ENCODE results near the gene RBM33.

RBM33 gene

DNA sequence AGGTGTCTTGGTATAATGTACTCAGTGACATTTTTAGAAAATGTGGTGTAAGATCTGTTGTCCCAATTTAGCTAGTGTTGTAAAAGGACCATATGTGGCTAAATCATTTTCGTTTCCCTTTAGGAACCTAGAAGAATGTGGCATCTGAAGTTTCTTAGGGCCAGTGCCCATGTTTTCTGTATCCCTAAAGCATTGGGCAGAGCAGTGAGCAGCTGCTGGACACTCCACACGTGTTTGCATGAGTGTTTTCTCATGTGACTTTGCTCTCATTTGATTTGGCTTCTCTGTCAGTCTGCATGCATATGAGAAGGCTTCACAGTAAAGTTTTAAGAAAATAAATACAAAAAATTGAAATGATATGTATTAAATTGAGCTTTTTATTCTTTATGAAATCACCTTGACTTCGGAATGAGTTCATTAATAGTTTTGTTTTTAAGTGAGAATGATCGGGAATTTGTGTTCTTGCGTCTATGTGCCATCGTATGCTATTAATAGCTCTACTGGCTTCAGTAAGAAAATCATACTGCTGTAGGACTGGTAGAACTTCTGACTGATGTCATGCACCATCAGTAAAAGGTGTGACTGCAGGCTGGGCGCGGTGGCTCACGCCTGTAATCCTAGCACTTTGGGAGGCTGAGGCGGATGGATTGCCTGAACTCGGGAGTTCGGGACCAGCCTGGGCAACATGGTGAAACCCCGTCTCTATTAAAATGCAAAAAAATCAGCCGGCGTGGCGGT, 61.3 kb downstream of the RBM33 start:
- no peaks in the 10 kb centered on the region for H3K27me3 ChIP-seq (ENCODE audit: insufficient read depth, insufficient read length)
- H3K36me3 ChIP-seq (ENCODE audit: insufficient read depth, insufficient read length, low read length), result peaks cover 68% of the 10 kb centered on the region
- DNase-seq (ENCODE audit: low read depth, low spot score), result no peak

GRCh38 chr7:155706376-155706775, 61.9 kb downstream of the RBM33 start:
- no peak for DNase-seq (ENCODE audit: low read depth, low spot score)
- Histone ChIP-seq H3K27me3 (ENCODE audit: insufficient read depth, insufficient read length) (no peaks in the 10 kb centered on the region), H3K9ac (ENCODE audit: insufficient read length, low read depth) (no peak overlapping the region), H3K36me3 (ENCODE audit: insufficient read depth, insufficient read length, low read length) (peaks cover 68% of the 10 kb centered on the region), H3K4me1 (ENCODE audit: insufficient read depth, insufficient read length) (no peaks in the 10 kb centered on the region), H3K9me3 (ENCODE audit: insufficient read depth, low read length) (no peaks in the 10 kb centered on the region), H3K4me3 (ENCODE audit: insufficient read length, low read depth) (no peak overlapping the region)
- TF ChIP-seq SUZ12 (IDR thresholded peaks at IDR 0.05; ENCODE audit: extremely low read depth, insufficient read depth, insufficient read length), result no peak
- no peak for TF ChIP-seq YY1 (IDR thresholded peaks at IDR 0.05; ENCODE audit: insufficient read depth, insufficient read length)
- no peak for TF ChIP-seq ZNF274 (IDR thresholded peaks at IDR 0.05; ENCODE audit: low read depth, low read length)

More for the DNA sequence above, 61.3 kb downstream of the RBM33 start:
- no peak for TF ChIP-seq ZNF274 (IDR thresholded peaks at IDR 0.05; ENCODE audit: low read depth, low read length)
- TF ChIP-seq SUZ12 (IDR thresholded peaks at IDR 0.05; ENCODE audit: extremely low read depth, insufficient read depth, insufficient read length), result no peak
- no peak for TF ChIP-seq YY1 (IDR thresholded peaks at IDR 0.05; ENCODE audit: insufficient read depth, insufficient read length)
- Histone ChIP-seq H3K9me3 (ENCODE audit: insufficient read depth, low read length) (no peaks in the 10 kb centered on the region), H3K4me1 (ENCODE audit: insufficient read depth, insufficient read length) (no peaks in the 10 kb centered on the region), H3K4me3 (ENCODE audit: insufficient read length, low read depth) (no peak overlapping the region), H3K9ac (ENCODE audit: insufficient read length, low read depth) (no peak overlapping the region)

DNA sequence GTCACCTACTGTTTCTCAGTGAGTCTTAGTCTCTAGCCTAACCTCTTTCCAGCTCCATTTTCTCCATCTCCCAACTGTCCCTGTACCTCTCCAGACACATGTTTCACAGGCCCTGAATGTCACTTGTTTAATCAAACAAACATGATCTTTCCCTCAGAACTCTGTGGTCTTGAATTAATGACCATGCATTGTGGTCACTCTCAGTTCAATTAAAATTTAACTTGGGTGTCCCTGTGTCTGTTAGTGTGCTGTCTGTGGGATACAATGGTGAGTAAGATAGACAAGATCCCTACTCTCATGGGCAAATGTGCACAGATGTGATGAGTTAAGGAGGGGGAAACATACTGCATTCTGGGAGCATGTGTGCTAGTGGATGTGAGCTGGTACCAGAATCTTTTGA, 65.0 kb downstream of the RBM33 start:
- peaks cover 79% of the 10 kb centered on the region for H3K36me3 ChIP-seq (ENCODE audit: insufficient read depth, insufficient read length, low read length)
- no peaks in the 10 kb centered on the region for H3K9me3 ChIP-seq (ENCODE audit: insufficient read depth, low read length)
- TF ChIP-seq SUZ12 (IDR thresholded peaks at IDR 0.05; ENCODE audit: extremely low read depth, insufficient read depth, insufficient read length) (no peak), YY1 (IDR thresholded peaks at IDR 0.05; ENCODE audit: insufficient read depth, insufficient read length) (no peak), ZNF274 (IDR thresholded peaks at IDR 0.05; ENCODE audit: low read depth, low read length) (no peak)
- H3K27me3 ChIP-seq (ENCODE audit: insufficient read depth, insufficient read length), result no peaks in the 10 kb centered on the region
- no peak overlapping the region for H3K4me3 ChIP-seq (ENCODE audit: insufficient read length, low read depth)
- H3K4me1 ChIP-seq (ENCODE audit: insufficient read depth, insufficient read length), result no peaks in the 10 kb centered on the region
- no peak overlapping the region for H3K9ac ChIP-seq (ENCODE audit: insufficient read length, low read depth)
- no peak for DNase-seq (ENCODE audit: low read depth, low spot score)

- Histone ChIP-seq H3K9me3 (ENCODE audit: insufficient read depth, low read length) (no peaks in the 10 kb centered on the region), H3K36me3 (ENCODE audit: insufficient read depth, insufficient read length, low read length) (peaks cover 85% of the 10 kb centered on the region), H3K4me3 (ENCODE audit: insufficient read length, low read depth) (no peak overlapping the region), H3K9ac (ENCODE audit: insufficient read length, low read depth) (no peak overlapping the region), H3K4me1 (ENCODE audit: insufficient read depth, insufficient read length) (no peaks in the 10 kb centered on the region), H3K27me3 (ENCODE audit: insufficient read depth, insufficient read length) (no peaks in the 10 kb centered on the region)
- TF ChIP-seq ZNF274 (IDR thresholded peaks at IDR 0.05; ENCODE audit: low read depth, low read length) (no peak), YY1 (IDR thresholded peaks at IDR 0.05; ENCODE audit: insufficient read depth, insufficient read length) (no peak), SUZ12 (IDR thresholded peaks at IDR 0.05; ENCODE audit: extremely low read depth, insufficient read depth, insufficient read length) (no peak)
- DNase-seq (ENCODE audit: low read depth, low spot score), result no peak
These were observed 65.6 kb downstream of the RBM33 start for GRCh38 chr7:155710031-155710430.

- H3K36me3 ChIP-seq (ENCODE audit: insufficient read depth, insufficient read length, low read length), result peaks cover 86% of the 10 kb centered on the region
- H3K9me3 ChIP-seq (ENCODE audit: insufficient read depth, low read length), result no peaks in the 10 kb centered on the region
- no peak for DNase-seq (ENCODE audit: low read depth, low spot score)
- H3K4me3 ChIP-seq (ENCODE audit: insufficient read length, low read depth), result no peak overlapping the region
- no peaks in the 10 kb centered on the region for H3K27me3 ChIP-seq (ENCODE audit: insufficient read depth, insufficient read length)
- TF ChIP-seq ZNF274 (IDR thresholded peaks at IDR 0.05; ENCODE audit: low read depth, low read length) (no peak), YY1 (IDR thresholded peaks at IDR 0.05; ENCODE audit: insufficient read depth, insufficient read length) (no peak), SUZ12 (IDR thresholded peaks at IDR 0.05; ENCODE audit: extremely low read depth, insufficient read depth, insufficient read length) (no peak)
- H3K4me1 ChIP-seq (ENCODE audit: insufficient read depth, insufficient read length), result no peaks in the 10 kb centered on the region
- H3K9ac ChIP-seq (ENCODE audit: insufficient read length, low read depth), result no peak overlapping the region
These were observed 66.1 kb downstream of the RBM33 start for GRCh38 chr7:155710530-155710929.

DNA sequence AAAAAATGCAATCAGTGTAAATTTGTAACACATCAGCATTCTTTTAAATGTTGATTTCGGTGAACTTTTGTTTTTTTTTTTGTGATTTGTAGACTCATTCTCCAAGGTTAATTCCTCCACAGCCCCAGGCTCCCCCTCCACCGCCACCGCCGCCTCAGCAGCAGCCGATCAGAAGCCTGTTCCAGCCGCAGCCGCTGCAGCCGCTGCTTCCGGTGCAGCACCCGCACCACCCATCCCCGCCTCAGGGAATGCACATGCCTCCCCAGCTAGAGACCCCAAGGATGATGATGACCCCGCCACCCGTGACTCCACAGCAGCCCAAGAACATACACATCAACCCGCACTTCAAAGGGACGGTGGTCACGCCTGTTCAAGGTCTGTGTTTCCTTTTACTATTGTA, 66.6 kb downstream of the RBM33 start:
- no peak overlapping the region for H3K4me3 ChIP-seq (ENCODE audit: insufficient read length, low read depth)
- DNase-seq (ENCODE audit: low read depth, low spot score), result no peak
- H3K36me3 ChIP-seq (ENCODE audit: insufficient read depth, insufficient read length, low read length), result peaks cover 84% of the 10 kb centered on the region
- no peaks in the 10 kb centered on the region for H3K4me1 ChIP-seq (ENCODE audit: insufficient read depth, insufficient read length)
- TF ChIP-seq SUZ12 (IDR thresholded peaks at IDR 0.05; ENCODE audit: extremely low read depth, insufficient read depth, insufficient read length) (no peak), ZNF274 (IDR thresholded peaks at IDR 0.05; ENCODE audit: low read depth, low read length) (no peak), YY1 (IDR thresholded peaks at IDR 0.05; ENCODE audit: insufficient read depth, insufficient read length) (no peak)
- H3K9me3 ChIP-seq (ENCODE audit: insufficient read depth, low read length), result no peaks in the 10 kb centered on the region
- H3K27me3 ChIP-seq (ENCODE audit: insufficient read depth, insufficient read length), result no peaks in the 10 kb centered on the region
- H3K9ac ChIP-seq (ENCODE audit: insufficient read length, low read depth), result no peak overlapping the region

- Histone ChIP-seq H3K9ac (ENCODE audit: insufficient read length, low read depth) (no peak overlapping the region), H3K36me3 (ENCODE audit: insufficient read depth, insufficient read length, low read length) (peaks cover 74% of the 10 kb centered on the region), H3K9me3 (ENCODE audit: insufficient read depth, low read length) (0 out of 2 replicates have a peak, but pooled peaks cover 4% of the 10 kb centered on the region), H3K27me3 (ENCODE audit: insufficient read depth, insufficient read length) (no peaks in the 10 kb centered on the region), H3K4me1 (ENCODE audit: insufficient read depth, insufficient read length) (peaks cover 2% of the 10 kb centered on the region), H3K4me3 (ENCODE audit: insufficient read length, low read depth) (no peak overlapping the region)
- no peak for TF ChIP-seq YY1 (IDR thresholded peaks at IDR 0.05; ENCODE audit: insufficient read depth, insufficient read length)
- TF ChIP-seq SUZ12 (IDR thresholded peaks at IDR 0.05; ENCODE audit: extremely low read depth, insufficient read depth, insufficient read length), result no peak
- no peak for TF ChIP-seq ZNF274 (IDR thresholded peaks at IDR 0.05; ENCODE audit: low read depth, low read length)
- DNase-seq (ENCODE audit: low read depth, low spot score), result no peak
These were observed 68.9 kb downstream of the RBM33 start for GRCh38 chr7:155713384-155713783.

All from NT2/D1 (cell line).